ENCODE data around the gene ITM2C. TPM values are rescaled to one million over a fixed set of nuclear protein-coding genes. Genes with fewer than 3 reads are reported as not detected.

The ITM2C gene
- total RNA-seq, 1 donor from 2014 or later, result 16.7 TPM

DNA sequence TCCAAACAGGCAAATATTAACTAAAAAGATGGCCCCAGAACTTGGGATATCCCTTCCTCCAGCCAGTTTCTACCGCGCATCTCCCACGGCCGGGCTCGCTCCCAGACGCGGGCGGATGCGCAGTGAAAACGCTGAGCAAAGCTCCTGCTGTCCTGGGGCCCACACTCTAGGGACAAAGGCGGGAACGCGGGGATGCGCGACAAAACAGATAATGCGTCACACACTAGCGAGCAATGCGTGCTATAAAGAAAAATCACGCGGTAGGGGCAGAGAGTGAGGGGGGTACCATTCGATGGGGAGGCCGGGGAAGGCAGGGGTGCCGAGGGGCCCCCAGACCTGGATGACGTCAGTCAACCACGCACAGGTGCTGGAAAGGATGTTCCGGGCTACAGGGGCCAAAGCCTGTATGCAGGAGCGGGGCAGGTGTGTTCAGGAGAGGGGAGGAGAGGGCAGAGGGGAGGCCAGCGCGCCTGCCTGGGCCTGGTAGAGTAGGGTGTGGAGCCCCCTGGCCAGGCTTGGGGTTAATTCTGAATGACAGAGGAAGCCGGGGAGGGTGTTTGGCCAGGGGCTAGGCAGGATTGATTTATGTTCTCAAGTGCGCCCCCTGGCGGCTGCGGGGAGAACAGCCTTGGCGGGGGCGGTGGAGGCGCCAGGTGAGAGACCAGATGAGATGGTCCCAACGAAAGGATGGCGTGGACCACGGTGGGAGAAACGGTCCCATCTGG lies 14.9 kb upstream of the ITM2C start:
- intact Hi-C loops (cut with micrococcal nuclease), result loop anchor here (1.0 to 2.0 kb wide), 2 partner anchors 13 to 25 kb away; no protein-coding TSS in a partner anchor

DNA sequence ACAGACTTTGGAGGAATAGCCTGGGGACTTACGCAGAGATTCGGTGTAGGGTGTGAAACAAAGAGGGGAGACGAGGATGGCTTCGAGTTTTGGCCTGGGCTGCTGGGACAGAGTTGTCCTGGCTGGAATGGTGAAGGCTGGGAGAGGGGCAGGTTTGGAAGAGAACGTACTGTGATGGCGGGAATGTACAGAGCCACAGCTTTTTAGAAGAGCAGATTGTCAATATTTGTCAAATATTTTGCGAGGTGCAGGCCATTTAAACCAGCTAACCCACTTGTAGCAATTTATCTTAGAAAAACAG lies 14.4 kb upstream of the ITM2C start:
- intact Hi-C loops (cut with micrococcal nuclease), result loop anchor here (1.0 kb wide), 1 partner anchor 26 kb away; no protein-coding TSS in a partner anchor

DNA sequence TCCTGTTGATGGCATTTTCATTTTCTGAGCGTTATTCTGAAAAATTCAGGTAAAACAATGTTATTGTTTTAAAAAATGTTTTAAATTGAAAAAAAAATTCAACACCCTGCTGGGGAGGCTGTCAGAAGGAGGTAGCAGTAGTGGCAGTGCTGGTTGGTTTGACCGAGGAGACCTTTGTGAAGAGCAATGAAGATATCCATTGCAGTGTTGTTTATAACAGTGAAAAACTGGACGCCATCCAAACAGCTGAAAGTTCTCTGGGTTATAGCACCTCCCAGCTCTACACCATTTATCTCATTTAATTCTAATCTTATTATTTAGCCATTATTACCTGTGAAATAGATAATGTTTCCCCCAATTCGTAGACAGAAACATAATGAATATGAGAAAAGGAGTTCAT lies 12.6 kb upstream of the ITM2C start:
- intact Hi-C loops (cut with micrococcal nuclease), result no loop called here

DNA sequence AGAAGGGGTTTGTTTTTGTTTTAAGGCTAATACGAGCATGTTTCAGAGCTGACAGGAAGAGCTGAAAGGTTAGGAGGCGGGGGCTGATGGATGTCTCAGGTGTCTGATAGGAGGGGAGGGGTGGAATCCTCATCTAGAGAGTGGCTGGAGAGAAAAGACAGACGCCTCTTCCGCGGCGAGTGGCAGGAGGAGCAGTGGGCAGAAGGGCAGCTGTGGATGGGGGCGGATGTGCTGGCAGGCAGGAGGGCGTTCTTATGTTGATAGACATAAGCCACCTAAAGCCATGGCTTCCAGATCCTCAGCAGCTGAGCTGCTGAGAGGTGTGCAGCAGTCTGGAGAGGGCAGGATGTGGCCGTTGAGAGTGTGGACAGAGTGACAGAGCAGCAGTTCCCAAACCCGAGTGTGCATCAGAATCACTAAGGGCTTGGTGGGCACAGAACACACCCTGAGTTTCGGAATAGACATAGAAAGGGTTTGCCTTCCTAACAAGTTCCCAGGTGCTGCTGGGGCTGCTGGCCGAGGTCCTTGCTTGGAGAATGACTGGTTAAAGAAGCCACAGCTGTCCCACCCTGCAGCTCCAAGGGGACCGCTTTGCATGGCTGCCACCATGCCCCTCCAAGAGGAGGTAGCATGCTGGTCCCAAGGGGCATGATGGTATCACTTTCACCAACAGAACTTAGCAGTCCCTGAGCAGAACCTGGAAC lies 3.0 kb upstream of the ITM2C start:
- intact Hi-C loops (cut with micrococcal nuclease), result loop anchor here (2.0 to 5.0 kb wide), 2 partner anchors 13 to 121 kb away; no protein-coding TSS in a partner anchor

DNA sequence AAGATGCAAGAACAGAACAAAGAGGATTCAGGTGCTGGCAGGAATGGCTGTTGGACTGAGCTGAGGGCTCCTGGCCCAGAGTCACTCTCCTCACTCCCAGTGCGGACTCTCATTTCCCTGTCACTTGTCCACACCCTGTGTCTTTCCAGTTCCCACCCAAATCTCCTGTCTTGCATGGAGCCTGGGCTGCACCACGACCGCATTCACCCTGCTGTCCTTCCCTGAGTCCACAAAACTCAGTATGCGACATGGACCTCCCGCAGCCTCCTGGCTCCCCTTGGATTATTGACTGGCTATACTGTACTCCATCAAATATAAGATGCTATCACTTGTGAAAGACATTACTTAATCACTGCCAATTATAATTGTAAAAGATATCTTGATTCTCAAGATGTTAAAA lies 2.5 kb upstream of the ITM2C start:
- intact Hi-C loops (cut with micrococcal nuclease), result loop anchor here (2.0 to 5.0 kb wide), 2 partner anchors 13 to 120 kb away; no protein-coding TSS in a partner anchor

DNA sequence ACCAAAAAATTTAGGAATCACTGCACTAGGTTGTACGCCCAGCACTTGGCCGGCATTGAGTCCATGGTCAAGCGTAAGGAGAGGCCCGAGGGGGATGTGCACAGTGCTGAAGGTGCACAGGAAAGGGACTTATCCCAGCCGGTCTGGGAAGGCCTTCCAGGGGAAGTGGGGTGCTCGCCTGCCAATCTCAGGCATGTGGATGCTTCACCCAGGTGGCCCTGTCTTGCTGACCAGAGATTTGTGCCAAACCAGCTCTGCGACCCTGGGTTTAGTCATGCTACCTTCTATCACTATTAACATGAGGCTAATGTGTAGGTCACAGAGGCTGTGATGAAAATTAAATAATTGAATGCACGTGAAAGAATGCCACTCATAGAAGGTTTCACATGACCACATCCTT lies 1.7 kb upstream of the ITM2C start:
- intact Hi-C loops (cut with micrococcal nuclease), result loop anchor here (2.0 to 5.0 kb wide), 2 partner anchors 14 to 119 kb away; no protein-coding TSS in a partner anchor

DNA sequence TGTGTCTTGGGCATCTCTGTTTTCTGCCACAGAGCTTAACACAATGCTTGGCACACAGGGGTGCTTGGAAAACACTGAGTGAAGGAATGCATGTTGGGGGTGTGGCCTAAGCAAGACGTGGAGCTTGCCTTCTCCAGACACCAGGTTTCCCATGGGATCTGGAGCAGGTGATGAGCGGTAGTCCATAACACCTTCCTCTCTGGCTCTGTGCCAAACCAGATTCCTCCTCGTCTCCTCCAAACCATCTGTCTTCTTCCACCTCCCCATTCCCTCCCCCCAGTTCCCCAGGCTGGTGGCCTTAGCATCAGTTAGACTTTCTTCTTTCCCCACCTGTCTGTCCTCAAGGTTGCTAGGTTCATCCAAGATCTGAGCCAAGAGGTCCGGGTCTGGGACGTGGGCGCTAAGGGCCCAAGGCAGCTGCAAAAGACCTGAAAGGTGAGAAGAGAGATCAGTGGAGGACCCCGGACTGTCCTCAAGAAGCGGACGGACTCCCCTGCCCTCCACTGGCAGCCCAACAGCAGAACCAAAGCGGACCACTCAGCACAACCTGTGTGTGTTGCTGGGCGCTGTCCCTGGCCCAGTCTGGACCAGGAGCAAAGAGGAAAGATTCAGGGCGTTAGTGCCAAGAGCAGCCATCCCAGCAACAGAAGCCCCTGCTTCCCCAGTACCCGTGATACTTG lies 1.2 kb upstream of the ITM2C start:
- intact Hi-C loops (cut with micrococcal nuclease), result loop anchor here (2.0 to 5.0 kb wide), 3 partner anchors 15 to 119 kb away; partner anchors contain the start of gene GPR55

DNA sequence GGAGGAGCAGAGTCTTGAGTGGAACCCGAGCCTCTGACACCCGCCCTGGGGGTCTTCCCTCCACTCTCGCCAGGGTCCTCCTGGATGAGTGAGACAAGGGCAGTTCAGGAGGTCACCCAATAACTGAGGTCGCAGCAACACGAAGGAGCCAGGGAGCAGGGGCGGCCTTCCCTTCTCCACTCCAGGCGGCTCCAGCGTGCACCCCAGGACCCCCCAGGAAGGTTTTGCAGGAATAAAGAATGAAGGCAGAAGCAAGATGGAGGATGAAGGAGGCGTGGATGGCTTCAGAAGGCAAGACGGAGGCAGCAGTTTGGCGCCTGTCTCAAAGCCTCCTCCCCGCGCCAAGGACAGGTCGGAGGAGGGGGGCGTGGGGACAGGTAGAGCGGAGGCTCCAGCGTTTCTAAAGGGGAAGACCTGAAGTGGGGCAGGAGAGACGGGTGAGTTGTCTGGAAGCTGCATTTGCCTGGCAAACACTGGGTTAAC lies 579 bp upstream of the ITM2C start:
- intact Hi-C loops (cut with micrococcal nuclease), result loop anchor here (2.0 to 5.0 kb wide), 2 partner anchors 61 to 118 kb away; partner anchors contain the start of gene GPR55

DNA sequence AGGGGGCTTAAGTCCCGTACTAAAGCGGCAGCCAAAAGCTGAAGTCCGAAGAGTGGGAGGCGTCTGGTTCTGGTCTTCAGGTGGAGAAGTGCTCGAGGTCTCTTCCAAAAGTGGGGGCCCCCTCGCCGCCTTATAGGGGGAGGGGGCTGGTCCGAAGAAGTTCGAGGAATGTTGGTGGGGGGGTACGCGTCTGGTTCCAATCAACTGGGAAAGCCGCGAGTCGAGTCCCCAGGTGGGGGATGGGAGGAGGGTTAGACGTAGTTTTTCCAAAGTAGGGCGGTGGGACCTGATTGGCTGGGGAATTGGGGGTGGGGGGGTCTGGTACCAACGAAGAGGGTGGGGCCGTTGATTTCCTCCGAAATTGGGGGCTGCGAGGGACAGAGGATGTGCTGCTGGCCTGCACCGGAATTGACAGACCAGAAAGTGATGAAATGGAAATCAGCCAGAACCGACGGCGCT lies 594 bp downstream of the ITM2C start:
- intact Hi-C loops (cut with micrococcal nuclease), result loop anchor here (2.0 kb wide), 1 partner anchor 59 kb away; the partner anchor contains the start of gene GPR55

DNA sequence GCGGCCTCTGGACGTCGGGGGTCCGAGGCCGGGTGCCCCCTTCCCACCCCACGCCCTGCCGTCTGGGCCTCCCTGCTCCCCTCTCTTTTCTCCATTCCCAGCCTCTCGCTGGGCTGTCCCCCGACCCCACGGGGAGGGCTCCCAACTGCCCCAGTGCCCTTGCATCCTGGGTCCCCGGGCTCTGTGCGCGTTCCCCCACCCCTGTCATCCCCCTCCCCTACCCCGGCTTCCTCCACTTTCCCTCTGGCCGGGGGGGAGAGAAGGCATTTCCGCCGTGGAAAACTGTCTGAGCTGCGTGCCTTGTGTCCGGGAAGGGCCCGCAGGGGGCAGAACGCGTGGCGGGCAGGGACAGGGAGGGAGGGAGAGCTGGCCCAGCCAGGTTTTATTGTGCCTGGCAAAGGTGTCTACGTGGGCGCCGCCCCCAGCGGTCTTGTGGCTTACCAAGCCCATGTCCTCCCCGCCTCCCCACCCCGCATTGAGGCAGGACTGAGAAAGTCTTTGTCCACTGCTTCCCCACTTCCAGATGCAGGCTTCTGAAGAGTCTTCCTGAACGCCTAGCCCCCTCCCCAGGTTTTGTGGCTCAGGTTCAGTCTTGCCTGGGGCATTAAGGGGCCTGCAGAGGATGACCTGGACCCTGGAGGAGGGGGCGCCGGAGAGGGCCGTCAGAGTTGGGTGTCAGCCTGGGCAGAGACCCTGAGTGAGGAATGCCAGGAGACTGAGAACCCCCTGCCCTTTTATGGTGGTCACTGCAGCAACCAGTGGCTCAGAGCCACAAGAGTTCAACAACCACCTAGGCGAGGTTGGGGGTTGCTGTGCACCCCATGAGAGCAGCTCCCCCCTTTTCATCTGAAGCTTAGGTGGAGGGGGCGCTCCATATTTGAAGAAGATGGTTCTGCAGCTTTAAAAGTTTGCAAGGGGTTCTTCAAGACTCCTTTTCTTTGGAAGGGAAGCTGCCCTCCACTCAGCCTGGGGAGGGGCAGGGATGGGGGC lies 1.3 kb downstream of the ITM2C start:
- intact Hi-C loops (cut with micrococcal nuclease), result loop anchor here (2.0 kb wide), 1 partner anchor 59 kb away; the partner anchor contains the start of gene GPR55

DNA sequence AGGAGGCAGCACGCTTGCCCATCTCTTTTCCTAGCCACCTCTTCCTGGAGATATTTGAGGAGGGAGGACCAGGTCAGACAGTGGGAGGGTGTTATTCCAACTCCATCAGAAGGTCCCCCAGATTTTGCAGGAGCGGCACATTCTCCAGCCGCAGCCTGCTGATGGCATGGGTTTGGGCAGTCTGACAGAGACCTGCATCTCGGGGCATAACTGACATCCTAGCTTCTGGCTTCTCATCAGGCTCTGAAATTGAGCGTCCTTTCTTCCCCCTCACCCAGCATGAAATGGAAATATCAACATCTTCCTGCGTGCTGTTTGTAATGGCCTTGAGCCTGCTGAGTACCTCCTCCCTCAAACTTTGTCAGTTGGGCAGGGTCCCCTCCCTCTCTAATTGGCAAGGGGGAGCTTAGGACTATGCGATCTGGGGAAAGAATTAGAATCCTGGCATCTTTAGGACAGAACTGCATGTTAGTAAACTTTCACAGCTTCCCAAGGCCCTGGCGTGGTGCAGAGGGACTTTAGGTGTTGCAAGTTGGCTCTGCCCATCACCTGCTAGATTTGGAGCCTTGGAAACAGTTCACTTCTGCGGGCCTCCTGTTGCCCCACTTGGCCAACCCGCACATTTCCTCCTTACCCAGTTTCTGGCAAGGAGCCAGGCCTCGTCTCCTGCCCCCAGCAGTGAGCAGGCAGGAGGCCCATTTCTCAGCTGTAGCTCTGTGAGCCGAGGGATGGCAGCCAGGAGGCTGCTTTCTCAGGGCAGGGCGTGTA lies 2.2 kb downstream of the ITM2C start:
- intact Hi-C loops (cut with micrococcal nuclease), result no loop called here

DNA sequence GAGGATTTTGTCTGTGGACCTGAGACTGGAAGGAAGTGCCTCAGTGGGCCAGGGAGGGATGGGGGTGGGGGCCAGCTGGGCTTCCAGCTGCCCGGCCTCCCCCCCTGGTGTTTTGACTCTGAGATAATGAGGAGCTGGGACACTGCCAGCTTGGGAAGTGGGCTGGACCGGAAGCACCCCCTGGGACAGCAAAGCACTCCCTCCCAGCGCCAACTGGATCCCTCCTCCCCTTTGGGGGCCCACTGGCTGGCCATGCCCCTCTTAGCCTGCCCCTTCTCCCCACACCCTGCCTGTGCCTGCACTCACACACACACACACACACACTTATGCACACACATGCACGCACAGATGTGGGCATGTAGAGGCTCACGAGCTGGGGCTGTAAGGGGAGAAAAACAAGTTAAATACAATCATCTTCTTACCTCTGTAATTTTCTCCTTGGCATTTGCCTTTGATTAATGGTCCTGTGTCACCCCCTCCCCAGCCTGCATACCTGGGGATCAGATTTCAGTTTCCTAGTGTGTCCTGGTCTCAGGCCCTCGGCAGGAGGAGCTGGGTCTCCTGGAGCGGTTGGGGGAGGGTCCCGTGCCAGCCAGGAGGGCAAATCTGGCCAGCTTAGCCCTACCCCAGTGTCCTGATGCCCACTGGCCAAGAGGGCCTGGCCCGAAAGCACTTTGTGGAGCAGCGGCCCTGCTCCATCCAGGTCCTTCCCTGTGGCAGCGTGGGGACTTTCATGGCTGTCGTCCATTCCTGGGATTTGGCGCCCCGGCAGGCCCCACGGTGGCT lies 3.6 kb downstream of the ITM2C start:
- intact Hi-C loops (cut with micrococcal nuclease), result no loop called here

DNA sequence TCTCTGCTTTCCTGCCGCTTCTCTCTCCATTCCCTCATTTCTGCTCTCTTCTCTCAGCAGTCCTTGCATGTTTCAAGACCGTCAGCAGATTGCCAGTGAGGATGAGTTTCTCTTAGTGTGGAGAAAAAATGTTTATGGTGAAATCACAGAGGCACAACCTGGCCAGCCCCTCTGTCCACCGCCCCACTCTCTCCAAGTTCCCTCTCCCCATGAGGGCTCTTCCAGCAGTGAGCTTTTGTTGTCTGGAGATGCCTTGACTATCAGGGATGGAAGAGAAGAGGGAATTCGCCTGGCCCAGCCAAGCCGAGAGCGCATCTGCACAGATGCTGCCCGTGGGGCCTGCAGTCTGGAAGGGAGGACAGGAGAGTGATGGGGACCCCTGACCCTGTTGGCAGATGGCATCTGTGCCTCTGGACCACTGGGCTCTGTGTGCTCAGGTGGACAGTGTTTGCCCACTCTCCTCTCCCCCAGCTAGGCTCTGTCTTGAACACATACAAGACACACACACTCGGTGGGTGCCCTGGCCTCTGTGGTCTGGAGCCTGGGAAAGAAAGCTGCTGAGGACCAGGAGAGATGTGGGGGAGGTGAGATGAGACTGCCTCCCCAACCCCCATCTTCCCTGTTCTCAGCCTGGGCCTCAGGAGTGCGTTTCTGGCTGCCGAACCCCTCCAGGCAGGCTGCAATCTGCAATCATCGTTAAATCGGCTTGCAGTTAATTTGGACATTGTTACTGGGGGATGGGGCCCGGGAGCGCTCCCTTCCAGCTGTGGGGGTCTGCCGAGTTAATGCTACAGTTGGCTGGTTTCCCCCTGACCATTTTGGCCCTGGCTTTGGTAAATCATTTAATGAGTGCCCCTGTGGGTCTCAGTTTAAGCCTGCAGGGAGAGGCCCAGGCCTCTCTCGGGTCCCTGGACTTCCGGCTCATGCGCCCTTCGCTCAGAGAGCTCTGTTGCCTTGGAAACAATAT lies 4.5 kb downstream of the ITM2C start:
- intact Hi-C loops (cut with micrococcal nuclease), result no loop called here

DNA sequence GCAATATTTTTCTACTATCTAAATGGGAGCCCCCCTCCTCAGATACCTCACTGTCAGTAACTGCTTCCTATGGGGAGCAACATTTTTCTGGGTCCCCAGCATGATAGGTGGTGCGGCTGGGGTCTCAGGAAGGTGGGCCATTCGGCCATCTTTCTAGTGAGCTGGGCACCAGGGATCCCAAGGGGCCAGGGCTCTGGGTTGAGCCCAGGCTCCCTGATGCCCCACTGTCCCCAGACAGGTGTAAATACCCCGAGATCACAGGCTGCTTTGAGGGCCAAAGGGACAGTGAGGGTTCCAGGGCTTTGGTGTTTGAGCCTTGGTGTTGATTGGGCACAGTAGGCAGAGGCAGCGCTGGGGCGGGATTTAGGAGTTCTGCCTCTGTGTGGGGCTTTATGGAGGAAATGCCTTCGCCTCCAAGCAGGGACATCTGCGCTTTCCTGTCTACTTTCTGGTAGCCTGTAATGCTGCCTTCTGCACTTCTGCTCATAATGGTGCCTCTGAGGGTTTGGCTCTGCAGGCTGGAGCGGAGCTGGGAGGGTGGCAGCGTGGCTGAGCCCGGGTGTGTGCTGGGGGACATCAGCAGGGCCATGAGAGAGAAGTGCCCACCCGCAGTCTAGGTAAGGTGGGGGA lies 5.3 kb downstream of the ITM2C start:
- intact Hi-C loops (cut with micrococcal nuclease), result no loop called here

DNA sequence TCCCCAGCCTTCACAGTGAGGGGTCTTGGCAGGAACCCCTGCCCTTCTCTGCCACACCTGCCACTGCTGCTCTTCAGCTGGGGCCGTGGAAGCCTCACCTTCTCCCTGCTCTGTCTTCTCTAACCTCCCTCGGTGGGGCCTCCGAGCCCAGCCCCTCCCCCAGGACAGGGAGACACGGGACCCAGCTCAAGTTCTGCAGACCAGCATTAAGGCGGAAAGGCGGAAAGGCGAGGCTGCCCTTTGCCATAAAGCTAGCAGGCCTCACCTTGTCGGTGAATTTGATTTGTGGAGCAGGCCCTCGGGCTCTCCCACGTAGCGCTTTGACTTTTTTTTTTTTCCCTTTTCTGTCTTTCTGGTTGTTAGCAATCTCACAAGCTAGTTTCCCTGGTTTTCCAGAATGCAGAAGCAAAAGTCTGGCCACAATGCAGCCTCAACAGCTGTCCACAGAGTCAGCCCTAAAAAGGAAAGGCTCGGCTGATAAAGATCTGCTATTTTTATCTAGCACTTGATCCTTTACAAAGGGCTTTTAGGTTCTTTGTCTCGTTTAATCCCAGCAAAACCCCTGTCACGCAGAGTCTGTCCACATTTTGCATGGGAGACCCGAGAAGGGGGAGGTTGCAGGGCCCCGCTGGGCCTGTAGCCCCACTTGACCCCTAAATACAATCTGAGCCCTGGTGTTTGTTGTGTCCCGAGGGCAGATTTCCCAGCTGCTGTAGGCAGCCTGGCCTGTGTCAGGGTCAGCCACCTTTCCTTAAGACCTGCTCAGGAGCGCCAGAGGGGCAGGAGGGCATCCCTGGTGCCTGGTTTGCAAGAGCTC lies 6.0 kb downstream of the ITM2C start:
- intact Hi-C loops (cut with micrococcal nuclease), result no loop called here

All from T-helper 2 cell treated with Interferon-gamma antibody and Interleukin-4, amounts not matched to agents 100 ng/mL and 5 ng/mL, for 36 hours (primary cell).